Tibial nerve (tissue), 4 donors: ENCODE measurements around the gene EIF3CL. TPM values are rescaled to one million over a fixed set of nuclear protein-coding genes. Genes with fewer than 3 reads are reported as not detected.
"Not testable (repeated sequence)": the region's sequence is repeated elsewhere in the genome, so short reads cannot be mapped to it uniquely, and the experiment has no call there.

Experiments used
- DNase-seq, 2 donors: peaks; one replicate each; pipeline ENCODE4 v3.0.0-alpha.2; 2019; ENCODE audit warnings: low spot score in 2 of 2
- H3K27ac ChIP-seq, 4 donors: fragments of 200-600 bp; sonication (generic) in 3 of 4; one replicate each; pipeline ENCODE4 v1.5.1; 2017 to 2019; ENCODE audit warnings: mild to moderate bottlenecking in 1 of 4
- H3K27me3 ChIP-seq, 2 donors: fragments of 200-600 bp; sonication (generic) in 1 of 2; one replicate each; pipeline versions ENCODE4 v1.5.1 to v1.6.0; 2017 to 2019
- H3K36me3 ChIP-seq, 3 donors: fragments of 200-600 bp; sonication (generic); one replicate each; pipeline ENCODE4 v1.5.1; 2018 to 2019
- H3K4me1 ChIP-seq, 4 donors: fragments of 200-600 bp; sonication (generic) in 3 of 4; one replicate each; pipeline ENCODE4 v1.5.1; 2017 to 2019
- H3K4me3 ChIP-seq, 4 donors: fragments of 200-600 bp; sonication (generic) in 3 of 4; one replicate each; pipeline ENCODE4 v1.5.1; 2017 to 2019; ENCODE audit warnings: mild to moderate bottlenecking in 1 of 4, moderate library complexity in 1 of 4
- H3K9me3 ChIP-seq, 4 donors: fragments of 200-600 bp; sonication (generic) in 3 of 4; one replicate each; pipeline ENCODE4 v1.5.1; 2017 to 2019
- WGBS, 2 donors: methylation state at CpG; one replicate each; pipeline ENCODE4 v1.1.5; 2018; 5-methylcytosine and 5-hydroxymethylcytosine counted together
- small RNA-seq: library from RNA; depleted of rRNA; stranded (forward); fragments of <200 nt; gene quantifications from one replicate; pipeline ENCODE3, GENCODE V24; 2016
- total RNA-seq, 4 donors: library from RNA; depleted of rRNA; stranded (reverse); fragments of >200 nt; gene quantifications; one replicate each; pipeline ENCODE4 v1.1.0, GENCODE V29; 2016

The EIF3CL gene
- total RNA-seq, 4 donors from 2014 or later: 185 to 265 (median 230) TPM

GRCh38 chr16:28332632-28333031, 71.0 kb downstream of the EIF3CL start:
- not testable (repeated sequence) for H3K9me3 ChIP-seq, DNase-seq, H3K27me3 ChIP-seq, H3K36me3 ChIP-seq, H3K4me3 ChIP-seq, H3K4me1 ChIP-seq, H3K27ac ChIP-seq
- 49 to 50% methylated on average over 6 of the region's 6 CpGs for WGBS, 2 donors

- not testable (repeated sequence) for H3K27me3 ChIP-seq, H3K9me3 ChIP-seq, DNase-seq, H3K27ac ChIP-seq, H3K4me1 ChIP-seq, H3K4me3 ChIP-seq, H3K36me3 ChIP-seq
- WGBS, 2 donors: 64 to 100% methylated on average over 1 to 2 of the region's 2 CpGs
These were observed 72.7 kb downstream of the EIF3CL start for GRCh38 chr16:28330981-28331380.

- H3K4me3 ChIP-seq, DNase-seq, H3K9me3 ChIP-seq, H3K27ac ChIP-seq, H3K36me3 ChIP-seq, H3K4me1 ChIP-seq, H3K27me3 ChIP-seq: not testable (repeated sequence)
- 25 to 35% methylated on average over 8 to 9 of the region's 9 CpGs for WGBS, 2 donors
These were observed 73.4 kb downstream of the EIF3CL start for GRCh38 chr16:28330232-28330631.

Small RNA genes within 50 kb of the gene (small RNA-seq; reads per million reads assigned to genes)
- gene AC138904.2 (not detected), gene MIR6862-1 (not detected)

Other genes with a start within 250 kb of the EIF3CL start
- gene XPO6, start 191.9 kb downstream of the EIF3CL start, total RNA-seq: 100 to 1,000 TPM; 105 to 166 (median 141) TPM
- under 1 TPM in 2 of 4 donors, not detected in 2; 0.22 to 0.30 TPM for gene SBK1, start 111.3 kb downstream of the EIF3CL start, total RNA-seq
- 1 to 10 TPM in 2 of 4 donors, not detected in 2; 4.5 to 6.1 TPM for gene NPIPB6, start 40.3 kb downstream of the EIF3CL start, total RNA-seq
- not detected for gene NPIPB7, start 68.5 kb upstream of the EIF3CL start, total RNA-seq
- 10 to 100 TPM; 25.8 to 45.1 (median 29.7) TPM for gene CLN3, start 88.2 kb upstream of the EIF3CL start, total RNA-seq
- 1 to 10 TPM; 1.3 to 4.5 (median 1.8) TPM for gene APOBR, start 90.8 kb upstream of the EIF3CL start, total RNA-seq
- gene IL27, start 103.0 kb upstream of the EIF3CL start, total RNA-seq: not detected
- 10 to 100 TPM; 33.0 to 57.2 (median 53.4) TPM for gene NUPR1, start 135.1 kb upstream of the EIF3CL start, total RNA-seq
- 10 to 100 TPM; 31.9 to 52.1 (median 36.1) TPM for gene SGF29, start 150.1 kb upstream of the EIF3CL start, total RNA-seq
- gene SULT1A2, start 193.2 kb upstream of the EIF3CL start, total RNA-seq: 10 to 100 TPM in 1 of 4 donors, 1 to 10 TPM in 2, not detected in 1; 2.4 to 11.8 (median 6.1) TPM
- gene SULT1A1, start 206.2 kb upstream of the EIF3CL start, total RNA-seq: 10 to 100 TPM; 30.9 to 59.8 (median 43.7) TPM
- 1 to 10 TPM in 2 of 4 donors, not detected in 2; 1.3 to 2.4 TPM for gene NPIPB8, start 234.2 kb upstream of the EIF3CL start, total RNA-seq